SJCRH30 (cell line): ENCODE measurements around the gene POMZP3. TPM values are rescaled to one million over a fixed set of nuclear protein-coding genes. Genes with fewer than 3 reads are reported as not detected.
A peak's percentile ranks its signal among the peaks of the same experiment; 100 is the strongest.
"Not testable (repeated sequence)": the region's sequence is repeated elsewhere in the genome, so short reads cannot be mapped to it uniquely, and the experiment has no call there.

Source experiments
- DNase-seq, 2 experiments: peaks; one replicate each; pipeline ENCODE4 v3.0.0-alpha.2; 2015 to 2020
- H3K27ac ChIP-seq: fragments of 250-450 bp; sonication (Bioruptor Pico); 2 replicates; pipeline ENCODE4 v1.5.1; 2020; ENCODE audit warnings: mild to moderate bottlenecking, moderate library complexity
- H3K27me3 ChIP-seq: fragments of 250-450 bp; sonication (Bioruptor Pico); 2 replicates; pipeline ENCODE4 v1.5.1; 2020; ENCODE audit warnings: mild to moderate bottlenecking, moderate library complexity
- H3K36me3 ChIP-seq: fragments of 250-450 bp; sonication (Bioruptor Pico); 2 replicates; pipeline ENCODE4 v1.5.1; 2020; ENCODE audit warnings: mild to moderate bottlenecking, moderate library complexity
- H3K4me1 ChIP-seq: fragments of 250-450 bp; sonication (Bioruptor Pico); 2 replicates; pipeline ENCODE4 v1.5.1; 2020; ENCODE audit warnings: mild to moderate bottlenecking, moderate library complexity
- H3K4me3 ChIP-seq: fragments of 250-450 bp; sonication (Bioruptor Pico); 2 replicates; pipeline ENCODE4 v1.5.1; 2020; ENCODE audit warnings: mild to moderate bottlenecking, moderate library complexity
- H3K9me3 ChIP-seq: fragments of 250-450 bp; sonication (Bioruptor Pico); replicated peaks from 2 replicates; pipeline ENCODE4 v1.5.1; 2020; ENCODE audit warnings: mild to moderate bottlenecking, moderate library complexity
- total RNA-seq: library from RNA; depleted of rRNA; stranded (reverse); fragments of >200 nt; shearing (Covaris generic); gene quantifications from 2 replicates; pipeline ENCODE4 v1.2.3, GENCODE V29; 2014; rRNA removed

The POMZP3 gene
- 15.3 and 16.2 TPM in 2 replicates for total RNA-seq

DNA sequence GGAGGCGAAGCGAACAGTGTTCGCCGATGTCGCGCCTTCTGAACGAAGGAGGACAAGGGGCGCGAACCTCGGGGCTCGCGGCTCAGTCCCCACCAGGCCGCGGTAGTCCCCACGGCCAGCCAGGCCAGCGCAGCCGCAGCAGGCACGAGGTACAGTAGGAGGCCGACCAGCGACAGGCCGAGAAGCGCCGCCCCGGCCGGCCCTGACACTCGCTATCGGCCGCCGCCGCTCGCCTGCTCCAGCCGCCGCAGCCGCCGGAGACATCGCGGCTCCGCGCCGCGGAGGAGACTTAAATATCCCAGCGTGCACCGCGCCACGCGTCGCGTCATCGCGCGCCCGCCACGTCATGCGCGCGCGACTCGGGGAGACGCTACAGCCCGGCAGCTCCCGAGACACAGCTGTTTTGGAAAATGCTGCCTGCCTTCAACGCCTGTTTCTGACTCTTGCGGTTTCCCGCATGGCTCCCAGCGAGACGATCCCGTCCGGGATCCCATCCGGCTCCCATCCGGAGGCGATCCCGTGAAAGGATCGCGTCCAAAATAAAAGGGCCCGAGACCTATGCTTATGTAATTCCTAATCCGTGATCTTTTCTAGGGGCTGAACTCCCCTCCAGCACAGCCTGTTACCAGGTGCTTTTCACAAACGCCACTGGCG lies at the start of gene POMZP3:
Gene POMZP3, minus strand, starts transcription at position 291 of the 654 bp plus-strand sequence. CDS start 1,215 bp downstream, outside the sequence.
- H3K36me3 ChIP-seq, H3K4me1 ChIP-seq, H3K27me3 ChIP-seq, H3K9me3 ChIP-seq: not testable (repeated sequence)
- H3K4me3 ChIP-seq = peak within 1 kb of the TSS; percentile 98
- DNase-seq = peak; percentile 69 to 73
- H3K27ac ChIP-seq = peak within 1 kb of the TSS; percentile 94

- H3K9me3 ChIP-seq, DNase-seq, H3K27me3 ChIP-seq, H3K27ac ChIP-seq, H3K36me3 ChIP-seq, H3K4me1 ChIP-seq, H3K4me3 ChIP-seq: not testable (repeated sequence)
Measured at GRCh38 chr7:76675783-76676182, 48.7 kb upstream of the POMZP3 start.

GRCh38 chr7:76673346-76673745 lies 46.3 kb upstream of the POMZP3 start:
- not testable (repeated sequence) for H3K4me1 ChIP-seq, H3K36me3 ChIP-seq, H3K27ac ChIP-seq, H3K27me3 ChIP-seq, DNase-seq, H3K4me3 ChIP-seq, H3K9me3 ChIP-seq

- not testable (repeated sequence) for H3K4me1 ChIP-seq, H3K4me3 ChIP-seq, H3K27ac ChIP-seq, H3K9me3 ChIP-seq, DNase-seq, H3K36me3 ChIP-seq, H3K27me3 ChIP-seq
Measured at GRCh38 chr7:76659212-76659611, 32.1 kb upstream of the POMZP3 start.

GRCh38 chr7:76656425-76656824 lies 29.3 kb upstream of the POMZP3 start:
- not testable (repeated sequence) for H3K4me3 ChIP-seq, H3K4me1 ChIP-seq, H3K27ac ChIP-seq, H3K27me3 ChIP-seq, DNase-seq, H3K36me3 ChIP-seq, H3K9me3 ChIP-seq

GRCh38 chr7:76642620-76643019 lies 15.5 kb upstream of the POMZP3 start:
- DNase-seq, H3K9me3 ChIP-seq, H3K4me1 ChIP-seq, H3K27ac ChIP-seq, H3K4me3 ChIP-seq, H3K36me3 ChIP-seq, H3K27me3 ChIP-seq: not testable (repeated sequence)

GRCh38 chr7:76637061-76637691 lies 10.1 kb upstream of the POMZP3 start:
- H3K27me3 ChIP-seq, H3K27ac ChIP-seq, DNase-seq, H3K4me3 ChIP-seq, H3K36me3 ChIP-seq, H3K4me1 ChIP-seq, H3K9me3 ChIP-seq: not testable (repeated sequence)

- Histone ChIP-seq H3K27ac (peak overlapping the region; percentile 94), H3K4me3 (peak overlapping the region; percentile 98)
- peak; percentile 26 to 36 for DNase-seq
- not testable (repeated sequence) for H3K4me1 ChIP-seq, H3K9me3 ChIP-seq, H3K27me3 ChIP-seq, H3K36me3 ChIP-seq
Measured at GRCh38 chr7:76626581-76626980, 498 bp downstream of the POMZP3 start.

- not testable (repeated sequence) for DNase-seq, H3K4me3 ChIP-seq, H3K27me3 ChIP-seq, H3K4me1 ChIP-seq, H3K36me3 ChIP-seq, H3K9me3 ChIP-seq
- peak overlapping the region; percentile 40; the same call in 1 of the 2 replicates for H3K27ac ChIP-seq
Measured at GRCh38 chr7:76619439-76620190, 7.5 kb downstream of the POMZP3 start.

DNA sequence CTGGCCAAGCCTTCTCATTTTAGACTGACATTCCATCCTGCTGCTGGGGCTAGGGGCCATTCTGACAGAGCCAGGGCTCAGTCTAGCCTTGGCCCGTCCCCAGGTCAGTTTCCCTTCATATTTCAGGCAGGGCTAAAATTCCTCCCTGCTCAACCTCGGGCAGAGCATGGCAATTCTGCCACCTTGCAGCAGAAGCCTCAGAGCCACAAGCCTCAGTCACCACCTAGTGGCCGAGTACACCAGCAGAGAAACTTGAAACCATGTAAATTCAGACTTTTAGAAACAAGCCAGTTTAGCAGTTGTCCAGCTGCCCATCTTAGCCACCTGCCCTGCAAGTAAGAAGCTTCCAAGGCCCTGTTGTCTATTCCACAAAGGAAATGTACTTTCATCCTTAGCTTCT lies 13.3 kb downstream of the POMZP3 start:
- peak; percentile 33 to 58 for DNase-seq
- not testable (repeated sequence) for H3K9me3 ChIP-seq, H3K27ac ChIP-seq, H3K36me3 ChIP-seq, H3K27me3 ChIP-seq, H3K4me1 ChIP-seq, H3K4me3 ChIP-seq

DNA sequence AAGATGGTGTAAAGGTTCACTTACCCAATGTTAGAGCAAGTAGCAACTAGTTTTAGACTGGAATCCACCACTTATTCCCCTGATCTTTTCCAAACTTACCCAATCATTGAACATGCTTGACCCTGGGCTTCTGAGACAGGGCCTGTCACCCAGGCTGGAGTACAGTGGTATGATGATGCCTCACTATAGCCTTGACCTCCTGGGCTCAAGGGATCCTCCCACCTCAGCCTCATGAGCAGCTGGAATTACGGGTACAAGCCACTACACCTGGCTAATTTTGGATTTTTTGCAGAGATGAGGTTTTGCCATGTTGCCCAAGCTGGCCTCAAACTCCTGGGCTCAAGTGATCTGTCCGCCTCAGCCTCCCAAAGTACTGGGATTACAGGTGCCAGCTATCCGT lies 14.8 kb downstream of the POMZP3 start:
- H3K36me3 ChIP-seq, H3K4me1 ChIP-seq, H3K9me3 ChIP-seq, H3K4me3 ChIP-seq, DNase-seq, H3K27me3 ChIP-seq, H3K27ac ChIP-seq: not testable (repeated sequence)

DNA sequence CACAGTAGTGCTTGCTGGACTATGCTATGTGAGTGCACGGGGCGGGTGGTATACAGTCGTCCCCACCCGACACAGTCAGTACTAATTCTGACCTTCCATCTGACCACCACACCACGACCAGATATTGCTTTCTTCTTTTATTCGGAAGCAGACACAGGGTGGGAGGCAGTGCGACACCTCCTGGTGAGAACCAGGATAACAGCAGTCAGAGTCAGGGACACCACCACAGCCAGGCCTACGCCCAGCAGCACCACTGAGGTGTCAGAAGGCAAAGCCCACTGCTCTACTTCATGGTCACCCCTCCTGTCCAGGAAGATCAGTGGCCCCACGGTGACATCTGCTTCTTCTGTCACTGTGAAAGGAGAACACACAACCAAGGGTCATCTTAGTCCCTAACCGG lies 17.2 kb downstream of the POMZP3 start:
- DNase-seq, H3K27me3 ChIP-seq, H3K9me3 ChIP-seq, H3K4me3 ChIP-seq, H3K36me3 ChIP-seq, H3K27ac ChIP-seq, H3K4me1 ChIP-seq: not testable (repeated sequence)

GRCh38 chr7:76608469-76608868 lies 18.6 kb downstream of the POMZP3 start:
- H3K27ac ChIP-seq, H3K36me3 ChIP-seq, DNase-seq, H3K9me3 ChIP-seq, H3K4me1 ChIP-seq, H3K4me3 ChIP-seq, H3K27me3 ChIP-seq: not testable (repeated sequence)

DNA sequence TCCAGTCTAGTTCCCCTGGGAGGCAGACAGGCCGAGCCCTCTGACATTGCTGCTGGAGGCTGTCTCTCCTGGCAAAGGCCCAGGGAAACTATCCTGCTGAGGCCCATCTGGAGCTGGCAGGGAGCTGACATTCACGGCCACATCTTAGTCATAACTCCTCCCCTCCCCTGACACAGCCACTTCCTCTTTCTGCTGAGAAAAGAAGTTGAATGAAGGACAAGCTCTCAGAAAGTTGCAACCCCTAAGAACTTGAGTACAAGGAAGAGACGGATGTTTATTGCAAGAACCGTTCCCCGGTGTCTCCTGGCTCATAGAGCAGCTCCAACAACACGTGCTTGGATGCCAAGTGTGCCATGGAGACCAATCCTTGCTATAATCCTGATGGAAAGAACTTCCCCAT lies 21.1 kb downstream of the POMZP3 start:
- H3K27ac ChIP-seq = not testable (repeated sequence)

DNA sequence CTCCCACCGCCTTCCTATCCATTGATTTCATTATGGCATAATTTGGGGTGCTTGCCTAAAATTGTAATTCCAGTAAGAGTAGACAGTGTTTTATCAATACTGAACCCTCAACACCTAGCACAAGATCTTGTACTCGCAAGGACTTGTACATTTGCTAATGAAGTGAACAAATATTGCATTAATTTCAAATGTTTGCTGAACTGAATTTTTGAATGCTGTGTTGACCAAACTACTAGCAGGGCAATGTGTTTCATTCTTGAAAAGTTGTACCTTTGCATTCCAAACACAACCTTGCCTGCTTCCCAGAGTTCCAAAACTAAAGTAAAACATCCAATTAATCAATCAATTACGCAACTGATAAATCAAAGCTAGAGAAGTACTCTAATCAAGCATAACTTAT lies 26.4 kb downstream of the POMZP3 start:
- H3K27me3 ChIP-seq, H3K9me3 ChIP-seq, H3K27ac ChIP-seq, H3K4me1 ChIP-seq, H3K36me3 ChIP-seq, H3K4me3 ChIP-seq, DNase-seq: not testable (repeated sequence)

More for the DNA sequence above, 21.1 kb downstream of the POMZP3 start:
- H3K4me3 ChIP-seq, H3K4me1 ChIP-seq, H3K36me3 ChIP-seq, H3K27me3 ChIP-seq, H3K9me3 ChIP-seq: not testable (repeated sequence)
- DNase-seq = peak; percentile 70 to 74

GRCh38 chr7:76600116-76600482 lies 27.0 kb downstream of the POMZP3 start:
- H3K36me3 ChIP-seq, H3K9me3 ChIP-seq, DNase-seq, H3K4me1 ChIP-seq, H3K4me3 ChIP-seq, H3K27me3 ChIP-seq, H3K27ac ChIP-seq: not testable (repeated sequence)
